Spleen (tissue), 7 donors: ENCODE data around the gene RAC2.
A peak's percentile ranks its signal among the peaks of the same experiment; 100 is the strongest.

Experiments used
- POLR2A ChIP-seq, 3 donors: fragments of 450-650 bp; IDR thresholded peaks; one replicate each; pipeline ENCODE4 v1.5.1; 2017; ENCODE audit warnings: antibody characterized with exemption in 3 of 3, mild to moderate bottlenecking in 1 of 3
- POLR2AphosphoS5 ChIP-seq, 3 donors: sonication (generic); formaldehyde crosslinking; IDR thresholded peaks; one replicate each; pipeline ENCODE4 v1.5.1; 2017; ENCODE audit warnings: antibody characterized with exemption in 3 of 3
- TF ChIP-seq, protein P1 (sequence below), 11 experiments: fragments of 200-600 bp in 7 of 11; fragments of 450-650 bp in 4 of 11; sonication (generic) in 4 of 11; IDR thresholded peaks in 8 of 11; conservative IDR thresholded peaks in 3 of 11; 1 replicate in 7 of 11; 2 replicates in 4 of 11; pipeline versions ENCODE4 v1.4.0 to v1.8.0; 2016 to 2021; ENCODE audit warnings: antibody characterized with exemption in 11 of 11, inconsistent platforms in 4 of 11, mild to moderate bottlenecking in 1 of 11
- donor health status: DM: no; HTN: no; CAD: no; lungs with moderate emphysema.
- donor health status: DM: no; HTN: no; CAD: no.
- donor health status: DM: no; HTN: no; CAD: no.

DNA sequence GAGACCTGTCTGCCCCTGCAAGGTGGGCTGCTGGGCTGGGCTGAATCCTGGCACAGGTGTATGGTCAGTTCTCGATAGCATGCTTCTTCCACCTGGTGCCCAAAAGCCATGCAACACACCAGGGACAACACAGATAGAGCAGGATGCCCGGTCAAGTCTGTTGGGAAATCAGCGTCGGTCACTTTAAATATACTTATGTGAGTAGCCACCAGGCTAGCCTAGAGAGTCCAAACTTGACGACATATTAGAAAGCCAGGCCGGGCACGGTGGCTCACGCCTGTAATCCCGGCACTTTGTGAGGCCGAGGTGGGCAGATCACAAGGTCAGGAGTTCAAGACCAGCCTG, 65.0 kb downstream of the RAC2 start:
- TF ChIP-seq, protein P1, sequence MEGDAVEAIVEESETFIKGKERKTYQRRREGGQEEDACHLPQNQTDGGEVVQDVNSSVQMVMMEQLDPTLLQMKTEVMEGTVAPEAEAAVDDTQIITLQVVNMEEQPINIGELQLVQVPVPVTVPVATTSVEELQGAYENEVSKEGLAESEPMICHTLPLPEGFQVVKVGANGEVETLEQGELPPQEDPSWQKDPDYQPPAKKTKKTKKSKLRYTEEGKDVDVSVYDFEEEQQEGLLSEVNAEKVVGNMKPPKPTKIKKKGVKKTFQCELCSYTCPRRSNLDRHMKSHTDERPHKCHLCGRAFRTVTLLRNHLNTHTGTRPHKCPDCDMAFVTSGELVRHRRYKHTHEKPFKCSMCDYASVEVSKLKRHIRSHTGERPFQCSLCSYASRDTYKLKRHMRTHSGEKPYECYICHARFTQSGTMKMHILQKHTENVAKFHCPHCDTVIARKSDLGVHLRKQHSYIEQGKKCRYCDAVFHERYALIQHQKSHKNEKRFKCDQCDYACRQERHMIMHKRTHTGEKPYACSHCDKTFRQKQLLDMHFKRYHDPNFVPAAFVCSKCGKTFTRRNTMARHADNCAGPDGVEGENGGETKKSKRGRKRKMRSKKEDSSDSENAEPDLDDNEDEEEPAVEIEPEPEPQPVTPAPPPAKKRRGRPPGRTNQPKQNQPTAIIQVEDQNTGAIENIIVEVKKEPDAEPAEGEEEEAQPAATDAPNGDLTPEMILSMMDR (IDR thresholded peaks at IDR 0.05 in 8 of 11, conservative IDR thresholded peaks at IDR 0.05 in 3 of 11) = no peak
- TF ChIP-seq POLR2AphosphoS5 (IDR thresholded peaks at IDR 0.05) (peak in 1 of 3 donors; percentile 0), POLR2A (IDR thresholded peaks at IDR 0.05) (no peak)
